ENCODE data around the gene OTC. TPM values are rescaled to one million over a fixed set of nuclear protein-coding genes. Genes with fewer than 3 reads are reported as not detected.

OTC gene
- polyA plus RNA-seq, 4 donors: 0.09 TPM; not detected in 3

DNA sequence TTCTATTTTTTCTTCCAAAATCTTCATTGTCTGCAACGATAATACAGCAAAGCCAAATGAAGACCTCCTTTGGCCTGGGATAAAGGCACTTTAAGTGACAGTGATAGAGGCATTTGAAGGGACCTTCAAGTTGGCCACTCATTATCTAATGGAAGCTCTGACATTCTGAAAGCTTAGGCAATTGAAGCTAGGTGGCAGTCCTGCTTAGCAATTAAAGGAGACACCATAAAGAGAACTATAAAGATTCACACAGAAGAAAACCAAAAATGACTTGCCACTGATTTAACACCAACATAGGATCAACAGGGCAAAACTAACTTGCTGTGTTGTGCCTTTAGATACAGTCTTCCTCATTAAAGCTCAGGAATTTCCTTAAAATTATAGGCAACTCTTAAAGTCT, 105.7 kb downstream of the OTC start:
- DNase-seq (ENCODE audit: low read depth in 4 of 4, low spot score in 3 of 4): no peak

DNA sequence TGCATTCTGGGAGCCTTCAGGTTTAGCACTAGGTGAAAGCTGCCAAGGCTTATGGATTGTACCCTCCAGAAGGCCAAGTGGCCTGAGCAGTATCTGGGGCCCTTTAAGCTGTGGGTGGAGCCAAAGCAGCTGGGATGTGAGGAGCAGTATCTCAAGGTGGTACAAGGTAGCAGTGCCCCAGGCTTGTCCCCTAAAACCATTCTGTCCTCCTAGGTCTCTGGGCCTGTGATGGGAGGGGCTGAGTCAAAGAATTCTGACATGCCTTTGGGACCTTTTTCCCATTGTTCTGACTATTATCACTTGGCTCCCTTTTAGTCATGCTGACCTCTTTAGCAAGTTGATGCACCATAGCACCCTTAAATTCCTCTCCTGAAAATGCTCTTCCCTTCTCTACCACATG, 109.9 kb downstream of the OTC start:
- no peak for DNase-seq (ENCODE audit: low read depth in 4 of 4, low spot score in 3 of 4)

DNA sequence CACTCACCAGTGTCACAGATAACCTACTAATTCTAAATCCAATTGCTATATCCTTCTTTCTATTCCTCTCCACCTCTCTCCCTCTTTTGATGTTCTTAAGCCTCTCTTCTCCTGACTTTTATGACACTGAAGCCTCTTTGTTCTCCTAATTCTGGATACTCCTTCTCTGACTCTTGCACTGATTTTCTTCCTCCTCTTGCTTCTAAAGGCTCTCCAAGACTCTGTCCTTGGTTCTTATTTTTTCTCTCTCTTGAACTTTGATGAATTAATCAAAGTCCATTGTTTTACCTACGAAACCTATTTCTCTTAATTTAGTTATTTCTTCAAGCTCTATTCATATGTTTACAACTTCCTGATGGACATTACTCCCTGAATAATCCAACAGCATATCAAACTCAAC, 113.3 kb downstream of the OTC start:
- no peak for DNase-seq (ENCODE audit: low read depth in 4 of 4, low spot score in 3 of 4)

- no peak for DNase-seq (ENCODE audit: low read depth in 4 of 4, low spot score in 3 of 4)
Measured at GRCh38 chrX:38468563-38469157, 116.3 kb downstream of the OTC start.

Other genes with a start within 250 kb of the OTC start
- gene SRPX, start 131.7 kb upstream of the OTC start, polyA plus RNA-seq (ENCODE audit: insufficient read length in 4 of 4): 10 to 100 TPM; 19.3 to 19.8 (median 19.6) TPM
- gene RPGR, start 25.1 kb upstream of the OTC start, polyA plus RNA-seq (ENCODE audit: insufficient read length in 4 of 4): 10 to 100 TPM; 11.3 to 16.0 (median 14.1) TPM
- gene TSPAN7, start 208.9 kb downstream of the OTC start, polyA plus RNA-seq (ENCODE audit: insufficient read length in 4 of 4): 10 to 100 TPM; 52.6 to 76.6 (median 61.0) TPM